ENCODE results near the gene STON2. TPM values are rescaled to one million over a fixed set of nuclear protein-coding genes. Genes with fewer than 3 reads are reported as not detected.

Gene STON2
- total RNA-seq, 2 donors from 2014 or later: 6.6 to 16.6 TPM

GRCh38 chr14:81416194-81416952 lies 16.2 kb upstream of the STON2 start:
- ATAC-seq (no peak), DNase-seq (peak in 1 of 4 donors; percentile 42)
- Histone ChIP-seq H3K4me1 (no peaks in the 10 kb centered on the region), H3K36me3 (replicated peaks in 1 of 2; ENCODE audit: insufficient read depth in 1 of 2, low read depth in 2 of 2) (no peaks in the 10 kb centered on the region), H3K4me3 (no peak overlapping the region), H3K27me3 (no peaks in the 10 kb centered on the region), H3K27ac (no peak overlapping the region), H3K9me3 (no peaks in the 10 kb centered on the region)
- TF ChIP-seq, protein P1, sequence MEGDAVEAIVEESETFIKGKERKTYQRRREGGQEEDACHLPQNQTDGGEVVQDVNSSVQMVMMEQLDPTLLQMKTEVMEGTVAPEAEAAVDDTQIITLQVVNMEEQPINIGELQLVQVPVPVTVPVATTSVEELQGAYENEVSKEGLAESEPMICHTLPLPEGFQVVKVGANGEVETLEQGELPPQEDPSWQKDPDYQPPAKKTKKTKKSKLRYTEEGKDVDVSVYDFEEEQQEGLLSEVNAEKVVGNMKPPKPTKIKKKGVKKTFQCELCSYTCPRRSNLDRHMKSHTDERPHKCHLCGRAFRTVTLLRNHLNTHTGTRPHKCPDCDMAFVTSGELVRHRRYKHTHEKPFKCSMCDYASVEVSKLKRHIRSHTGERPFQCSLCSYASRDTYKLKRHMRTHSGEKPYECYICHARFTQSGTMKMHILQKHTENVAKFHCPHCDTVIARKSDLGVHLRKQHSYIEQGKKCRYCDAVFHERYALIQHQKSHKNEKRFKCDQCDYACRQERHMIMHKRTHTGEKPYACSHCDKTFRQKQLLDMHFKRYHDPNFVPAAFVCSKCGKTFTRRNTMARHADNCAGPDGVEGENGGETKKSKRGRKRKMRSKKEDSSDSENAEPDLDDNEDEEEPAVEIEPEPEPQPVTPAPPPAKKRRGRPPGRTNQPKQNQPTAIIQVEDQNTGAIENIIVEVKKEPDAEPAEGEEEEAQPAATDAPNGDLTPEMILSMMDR (IDR thresholded peaks at IDR 0.05): no peak
- no peak for TF ChIP-seq POLR2A (IDR thresholded peaks at IDR 0.05)
- WGBS, 2 donors: 74 to 87% methylated on average over 8 of the region's 8 CpGs
- intact Hi-C loops (cut with DNase I): no loop called here

GRCh38 chr14:81415781-81416180 lies 15.7 kb upstream of the STON2 start:
- ATAC-seq: no peak
- Histone ChIP-seq H3K9me3 (no peaks in the 10 kb centered on the region), H3K36me3 (replicated peaks in 1 of 2; ENCODE audit: insufficient read depth in 1 of 2, low read depth in 2 of 2) (no peaks in the 10 kb centered on the region), H3K27ac (no peak overlapping the region), H3K4me1 (no peaks in the 10 kb centered on the region), H3K27me3 (no peaks in the 10 kb centered on the region), H3K4me3 (no peak overlapping the region)
- WGBS, 2 donors: 77 to 85% methylated on average over 4 of the region's 4 CpGs
- no peak for TF ChIP-seq POLR2A (IDR thresholded peaks at IDR 0.05)
- TF ChIP-seq, protein P1 (IDR thresholded peaks at IDR 0.05): no peak
- no peak for DNase-seq
- intact Hi-C loops (cut with DNase I): no loop called here

GRCh38 chr14:81414123-81414522 lies 14.0 kb upstream of the STON2 start:
- WGBS, 2 donors: 83 to 91% methylated on average over 4 of the region's 4 CpGs

DNA sequence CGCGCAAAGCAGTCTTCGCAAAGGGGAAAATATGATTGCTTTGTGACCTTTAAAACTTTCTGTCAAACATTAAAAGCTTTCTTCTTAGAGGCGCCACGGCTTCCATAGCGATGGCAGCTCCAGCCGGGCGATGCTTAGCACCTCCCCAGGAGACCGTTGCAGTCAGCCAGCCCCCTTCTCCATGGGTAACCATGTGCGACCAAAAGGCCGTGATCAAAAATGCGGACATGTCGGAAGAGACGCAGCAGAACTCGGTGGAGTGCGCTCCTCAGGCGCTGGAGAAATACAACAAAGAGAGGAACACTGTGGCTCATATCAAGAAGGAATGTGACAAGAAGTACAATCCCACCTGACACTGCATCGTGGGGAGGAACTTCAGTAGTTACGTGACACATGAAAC lies 12.7 kb upstream of the STON2 start:
- Histone ChIP-seq H3K27me3 (no peaks in the 10 kb centered on the region), H3K9me3 (no peaks in the 10 kb centered on the region), H3K36me3 (replicated peaks in 1 of 2; ENCODE audit: insufficient read depth in 1 of 2, low read depth in 2 of 2) (no peaks in the 10 kb centered on the region), H3K27ac (no peak overlapping the region), H3K4me1 (no peaks in the 10 kb centered on the region), H3K4me3 (no peak overlapping the region)
- intact Hi-C loops (cut with DNase I): no loop called here
- DNase-seq: no peak
- TF ChIP-seq, protein P1 (IDR thresholded peaks at IDR 0.05): no peak
- TF ChIP-seq POLR2A (IDR thresholded peaks at IDR 0.05): no peak
- 74 to 85% methylated on average over 19 of the region's 19 CpGs for whole genome bisulfite sequencing, 2 donors
- no peak for ATAC-seq

More at GRCh38 chr14:81414123-81414522, 14.0 kb upstream of the STON2 start:
- no peak overlapping the region for H3K4me3 ChIP-seq
- ATAC-seq: no peak
- no peak overlapping the region for H3K27ac ChIP-seq
- H3K27me3 ChIP-seq: no peaks in the 10 kb centered on the region
- H3K36me3 ChIP-seq (replicated peaks in 1 of 2; ENCODE audit: insufficient read depth in 1 of 2, low read depth in 2 of 2): no peaks in the 10 kb centered on the region
- H3K9me3 ChIP-seq: no peaks in the 10 kb centered on the region
- intact Hi-C loops (cut with DNase I): no loop called here
- H3K4me1 ChIP-seq: no peaks in the 10 kb centered on the region
- no peak for DNase-seq
- TF ChIP-seq, protein P1 (IDR thresholded peaks at IDR 0.05): no peak
- TF ChIP-seq POLR2A (IDR thresholded peaks at IDR 0.05): no peak

DNA sequence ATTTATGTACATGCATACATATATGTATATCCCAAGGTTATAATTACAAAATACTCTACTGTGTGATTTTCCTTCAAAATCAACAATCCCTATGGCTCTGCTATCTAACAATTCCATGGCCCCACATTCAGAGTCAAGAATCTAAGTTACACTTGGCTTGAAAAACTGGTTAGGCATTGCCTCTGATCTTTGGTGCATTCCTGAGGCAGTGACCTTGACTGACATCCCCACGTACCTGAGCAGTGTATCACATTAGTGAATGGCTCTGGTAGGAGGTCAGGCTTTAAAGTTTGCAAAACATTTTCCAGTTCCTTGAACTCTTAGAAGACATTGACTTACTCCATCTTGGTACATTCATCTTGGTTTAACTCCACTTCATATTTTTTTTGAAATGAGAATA lies 8.5 kb upstream of the STON2 start:
- TF ChIP-seq, protein P1 (IDR thresholded peaks at IDR 0.05): no peak
- no peak for TF ChIP-seq POLR2A (IDR thresholded peaks at IDR 0.05)
- H3K36me3 ChIP-seq (replicated peaks in 1 of 2; ENCODE audit: insufficient read depth in 1 of 2, low read depth in 2 of 2): no peaks in the 10 kb centered on the region
- H3K4me3 ChIP-seq: no peak overlapping the region
- no peaks in the 10 kb centered on the region for H3K27me3 ChIP-seq
- H3K27ac ChIP-seq: no peak overlapping the region
- DNase-seq: no peak
- H3K4me1 ChIP-seq: no peaks in the 10 kb centered on the region
- 18 to 22% methylated on average over 1 of the region's 1 CpG for WGBS, 2 donors
- H3K9me3 ChIP-seq: no peaks in the 10 kb centered on the region
- no peak for ATAC-seq
- intact Hi-C loops (cut with DNase I): no loop called here

Data from body of pancreas (tissue), 4 donors.